MM.1S (cell line): ENCODE results near the gene UBE2S.

Experiments used
- EZH2 ChIP-seq: fragments of 300-600 bp; sonication (generic); optimal IDR thresholded peaks from 2 replicates; pipeline ENCODE3; 2017; ENCODE audit warnings: low read depth, mild to moderate bottlenecking, antibody characterized with exemption, low read length, mixed read lengths
- TF ChIP-seq, protein P1 (sequence below): fragments of 300-600 bp; sonication (generic); IDR thresholded peaks from 2 replicates; pipeline ENCODE4 v1.5.1; 2016; ENCODE audit warnings: antibody characterized with exemption, low read length, mixed read lengths

DNA sequence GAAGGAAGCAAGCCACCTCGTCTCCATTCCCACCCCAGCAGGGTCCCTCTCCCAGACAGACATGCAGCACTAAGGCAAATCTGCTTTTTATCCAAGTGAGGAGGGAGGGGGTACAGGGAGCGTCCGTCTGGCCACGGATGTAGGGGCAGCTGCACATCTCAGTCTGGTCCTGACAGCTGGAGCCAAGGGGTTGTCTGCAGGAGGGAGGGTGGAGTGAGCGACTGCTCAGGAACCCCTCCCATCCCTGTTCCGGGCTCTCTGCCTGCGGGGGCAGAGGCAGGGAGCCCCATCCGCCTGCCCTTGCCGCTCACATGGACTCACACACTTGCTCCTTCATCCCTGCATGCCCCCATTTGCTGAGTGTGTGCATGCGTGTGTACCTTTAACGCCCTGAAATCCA is 28.4 kb downstream of the UBE2S start:
- TF ChIP-seq, protein P1, sequence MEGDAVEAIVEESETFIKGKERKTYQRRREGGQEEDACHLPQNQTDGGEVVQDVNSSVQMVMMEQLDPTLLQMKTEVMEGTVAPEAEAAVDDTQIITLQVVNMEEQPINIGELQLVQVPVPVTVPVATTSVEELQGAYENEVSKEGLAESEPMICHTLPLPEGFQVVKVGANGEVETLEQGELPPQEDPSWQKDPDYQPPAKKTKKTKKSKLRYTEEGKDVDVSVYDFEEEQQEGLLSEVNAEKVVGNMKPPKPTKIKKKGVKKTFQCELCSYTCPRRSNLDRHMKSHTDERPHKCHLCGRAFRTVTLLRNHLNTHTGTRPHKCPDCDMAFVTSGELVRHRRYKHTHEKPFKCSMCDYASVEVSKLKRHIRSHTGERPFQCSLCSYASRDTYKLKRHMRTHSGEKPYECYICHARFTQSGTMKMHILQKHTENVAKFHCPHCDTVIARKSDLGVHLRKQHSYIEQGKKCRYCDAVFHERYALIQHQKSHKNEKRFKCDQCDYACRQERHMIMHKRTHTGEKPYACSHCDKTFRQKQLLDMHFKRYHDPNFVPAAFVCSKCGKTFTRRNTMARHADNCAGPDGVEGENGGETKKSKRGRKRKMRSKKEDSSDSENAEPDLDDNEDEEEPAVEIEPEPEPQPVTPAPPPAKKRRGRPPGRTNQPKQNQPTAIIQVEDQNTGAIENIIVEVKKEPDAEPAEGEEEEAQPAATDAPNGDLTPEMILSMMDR: no peak
- TF ChIP-seq EZH2: no peak
